A549 (cell line): ENCODE data around the gene COL7A1. TPM values are rescaled to one million over a fixed set of nuclear protein-coding genes. Genes with fewer than 3 reads are reported as not detected.

Experiments
- ATAC-seq, 2 experiments: fragments of 200-7000 bp in 1 of 2; fragments of >200 bp in 1 of 2; cut with Nextera tagmentation in 1 of 2; cut with Tn5 transposase in 1 of 2; 3 replicates each; pipeline versions ENCODE4 v1.8.0 to v1.9.1; 2018 to 2020; ENCODE audit warnings: mild to moderate bottlenecking in 1 of 2, moderate library complexity in 1 of 2
- CTCF ChIA-PET: fragments of 300-600 bp; sonication (Branson Sonifier 250); formaldehyde crosslinking; extraction: SDS; loops from one replicate; lab custom pipeline; 2021; ENCODE audit warnings: antibody characterized with exemption, inconsistent platforms; lab: Yijun Ruan, JAX
- POLR2A ChIA-PET: fragments of 350-600 bp; formaldehyde crosslinking; extraction: SDS; loops from one replicate; lab custom pipeline; 2021; ENCODE audit warnings: antibody characterized with exemption, inconsistent platforms; lab: Yijun Ruan, JAX
- DNase-seq, 2 experiments: peaks; one replicate each; pipeline versions ENCODE4 v3.0.0 to v3.0.0-alpha.2; 2011 to 2016; ENCODE audit warnings: low read depth in 1 of 2, low spot score in 1 of 2
- FAIRE-seq: peaks from 2 replicates; lab custom pipeline; 2011; peaks lifted over from hg19 to GRCh38; lab: Jason Lieb, UNC
- H3K27ac ChIP-seq, 2 experiments: fragments of >200 bp; sonication (Bioruptor Twin); formaldehyde crosslinking; 3 replicates each; pipeline ENCODE4 v1.5.1; 2016 to 2017
- H3K4me1 ChIP-seq: fragments of >200 bp; sonication (Bioruptor Twin); formaldehyde crosslinking; 3 replicates; pipeline ENCODE4 v1.6.1; 2016
- H3K4me2 ChIP-seq: fragments of >200 bp; sonication (Bioruptor Twin); formaldehyde crosslinking; 3 replicates; pipeline ENCODE4 v1.6.1; 2016
- H3K4me3 ChIP-seq: fragments of >200 bp; sonication (Bioruptor Twin); formaldehyde crosslinking; 3 replicates; pipeline ENCODE4 v1.5.1; 2016
- H3K9me3 ChIP-seq: fragments of >200 bp; sonication (Bioruptor Twin); formaldehyde crosslinking; 3 replicates; pipeline ENCODE4 v1.6.1; 2016
- CBX2 ChIP-seq: fragments of 200-600 bp; sonication (generic); IDR thresholded peaks from 2 replicates; pipeline ENCODE4 v1.6.1; 2016; ENCODE audit warnings: low read depth, mild to moderate bottlenecking, borderline replicate concordance
- CHD2 ChIP-seq: fragments of 150-350 bp; IDR thresholded peaks from 2 replicates; pipeline ENCODE4 v1.6.1; 2014; ENCODE audit warnings: low read length; ENCODE audit not compliant: partially characterized antibody
- CHD4 ChIP-seq: fragments of 200-600 bp; sonication (generic); IDR thresholded peaks from 2 replicates; pipeline ENCODE4 v1.6.1; 2016; ENCODE audit warnings: antibody characterized with exemption, mild to moderate bottlenecking, borderline replicate concordance
- CTCF ChIP-seq: fragments of >200 bp; sonication (Bioruptor Twin); formaldehyde crosslinking; IDR thresholded peaks from 3 replicates; pipeline ENCODE4 v1.5.1; 2016
- EHF ChIP-seq: fragments of 250-450 bp; sonication (Bioruptor Pico); IDR thresholded peaks from 2 replicates; pipeline ENCODE4 v1.5.0; 2020; ENCODE audit warnings: mild to moderate bottlenecking
- EHMT2 ChIP-seq: fragments of 200-600 bp; sonication (generic); IDR thresholded peaks from 2 replicates; pipeline ENCODE4 v1.6.1; 2016; ENCODE audit warnings: antibody characterized with exemption, low read depth, mild to moderate bottlenecking, moderate library complexity
- GATA3 ChIP-seq: IDR thresholded peaks from 2 replicates; pipeline ENCODE4 v1.6.1; 2012; ENCODE audit warnings: borderline replicate concordance
- HMGXB4 ChIP-seq: fragments of 250-450 bp; sonication (Bioruptor Pico); IDR thresholded peaks from 2 replicates; pipeline ENCODE4 v1.5.0; 2021; ENCODE audit warnings: mild to moderate bottlenecking, moderate library complexity, borderline replicate concordance
- KDM1A ChIP-seq: fragments of 200-600 bp; sonication (generic); IDR thresholded peaks from 2 replicates; pipeline ENCODE4 v1.6.1; 2016; ENCODE audit warnings: low read depth, mild to moderate bottlenecking
- MAFK ChIP-seq: fragments of 450-650 bp; IDR thresholded peaks from 2 replicates; pipeline ENCODE4 v1.6.1; 2014; ENCODE audit not compliant: partially characterized antibody
- MAX ChIP-seq: IDR thresholded peaks from 2 replicates; pipeline ENCODE4 v1.6.1; 2012
- NPAS2 ChIP-seq: fragments of 250-450 bp; sonication (Bioruptor Pico); IDR thresholded peaks from 2 replicates; pipeline ENCODE4 v1.8.0; 2022; ENCODE audit warnings: mild to moderate bottlenecking, moderate library complexity, borderline replicate concordance
- RAD21 ChIP-seq, 2 experiments: fragments of >200 bp in 1 of 2; sonication (Bioruptor Twin) in 1 of 2; formaldehyde crosslinking in 1 of 2; IDR thresholded peaks in 1 of 2; conservative IDR thresholded peaks in 1 of 2; 2 replicates in 1 of 2; 3 replicates in 1 of 2; pipeline ENCODE4 v1.6.1; 2012 to 2018; ENCODE audit warnings: inconsistent platforms in 1 of 2
- TP53 ChIP-seq: fragments of 250-450 bp; sonication (Bioruptor Pico); IDR thresholded peaks from 2 replicates; pipeline ENCODE4 v1.5.0; 2021; ENCODE audit warnings: mild to moderate bottlenecking, moderate library complexity
- WGBS: methylation state at CpG from one replicate; pipeline ENCODE4 v1.1.6; 2017; ENCODE audit errors: missing lambda C conversion rate; 5-methylcytosine and 5-hydroxymethylcytosine counted together
- polyA plus RNA-seq, 4 experiments: library from polyadenylated mRNA; depleted of rRNA in 3 of 4; stranded (reverse); fragments of >200 nt; fragmentation: RNase III in 1 of 4; extraction: RNeasy Plus Mini Kit Qiagen cat#74134 plus additional on column Dnase treatment in 1 of 4; gene quantifications; 2 replicates in 3 of 4; 3 replicates in 1 of 4; pipeline ENCODE4 v1.2.3, GENCODE V29; 2011 to 2017
- TF ChIP-seq, protein P1 (sequence below): IDR thresholded peaks from 2 replicates; pipeline ENCODE4 v1.6.1; 2012; ENCODE audit warnings: low read depth, borderline replicate concordance
- TF ChIP-seq, protein P2 (sequence below): fragments of 200-600 bp; sonication (generic); IDR thresholded peaks from 2 replicates; pipeline ENCODE4 v1.6.1; 2016; ENCODE audit warnings: antibody characterized with exemption, mild to moderate bottlenecking, moderate library complexity

The COL7A1 gene
- polyA plus RNA-seq, 2 of the 4 experiments (the other 2 are of a cell fraction) = 36.5 to 240 TPM

DNA sequence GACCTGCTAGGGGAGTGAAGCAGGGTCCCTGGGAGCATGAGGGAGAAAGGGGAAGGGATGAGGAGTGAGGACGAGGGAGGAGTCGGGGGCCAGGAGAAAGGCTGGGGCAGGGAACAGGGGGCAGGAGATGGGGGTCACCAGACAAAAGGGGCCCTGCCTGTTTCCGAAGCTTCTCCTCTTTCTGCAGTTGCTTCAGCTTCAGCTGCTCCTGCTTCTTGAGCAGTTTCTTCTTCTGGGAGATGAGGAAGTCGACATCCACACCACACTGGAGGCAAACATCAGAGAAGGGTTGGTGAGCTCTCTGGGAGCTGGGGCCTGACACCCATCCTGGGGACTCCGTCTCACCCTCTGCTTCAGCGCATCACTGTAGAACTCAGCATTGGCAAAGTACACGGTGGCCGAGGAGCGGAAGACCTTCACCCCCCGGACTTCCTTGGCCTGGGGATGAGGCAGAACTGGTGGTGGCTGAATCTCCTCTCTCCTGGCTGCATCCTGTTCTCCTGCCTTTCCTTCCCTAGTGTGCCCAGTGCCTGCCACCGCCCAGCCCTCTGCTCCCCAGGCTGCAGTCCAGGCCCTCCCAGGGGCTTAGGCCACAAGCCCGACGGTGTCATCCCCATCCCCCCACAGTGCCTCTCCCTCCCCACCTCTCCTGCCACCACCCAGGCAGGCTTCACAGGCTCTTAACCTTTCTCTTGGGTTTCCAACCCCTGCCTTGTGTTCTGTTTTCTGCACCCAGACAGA is 33.3 kb upstream of the COL7A1 start:
- H3K4me3 ChIP-seq = no peak overlapping the region
- FAIRE-seq (no peak), ATAC-seq (no peak), DNase-seq (no peak)
- H3K4me1 ChIP-seq = no peaks in the 10 kb centered on the region
- no peak overlapping the region for H3K27ac ChIP-seq
- H3K4me2 ChIP-seq = no peak overlapping the region
- ChIA-PET POLR2A (no interaction called here), CTCF (interaction anchor here (0.6 to 2.8 kb wide), 3 partner anchors 7 to 121 kb away, joined by 3 to 10 read pairs (median 4); partner anchors contain the start of gene SLC26A6)
- TF ChIP-seq CBX2 = no peak
- H3K9me3 ChIP-seq = no peaks in the 10 kb centered on the region
- 87% methylated on average over 9 of the region's 13 CpGs for WGBS

DNA sequence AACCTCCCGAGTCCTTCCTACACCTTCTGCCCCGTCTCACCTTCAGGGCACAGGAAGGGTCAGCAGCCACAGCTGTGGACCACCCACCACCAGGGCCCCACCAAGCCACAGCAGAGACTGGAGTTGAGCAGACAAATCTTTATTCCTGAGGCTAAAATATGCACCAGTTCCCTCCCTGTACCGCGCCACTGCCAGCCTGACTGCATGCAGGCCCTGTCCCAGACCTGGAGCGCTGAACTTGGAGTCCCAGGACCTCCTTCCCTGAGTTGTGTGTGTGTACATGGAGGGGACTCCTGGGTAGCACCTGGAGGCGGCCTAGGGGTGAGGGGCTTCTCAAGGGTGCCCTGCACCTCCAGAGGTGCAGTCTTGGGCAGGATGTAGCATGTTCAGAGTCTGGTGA is 30.5 kb upstream of the COL7A1 start:
- FAIRE-seq = no peak
- no peak overlapping the region for H3K4me2 ChIP-seq
- 95% methylated on average over 2 of the region's 6 CpGs for WGBS
- TF ChIP-seq CTCF = no peak
- no peak for TF ChIP-seq EHF
- no peak for TF ChIP-seq EHMT2
- TF ChIP-seq, protein P1, sequence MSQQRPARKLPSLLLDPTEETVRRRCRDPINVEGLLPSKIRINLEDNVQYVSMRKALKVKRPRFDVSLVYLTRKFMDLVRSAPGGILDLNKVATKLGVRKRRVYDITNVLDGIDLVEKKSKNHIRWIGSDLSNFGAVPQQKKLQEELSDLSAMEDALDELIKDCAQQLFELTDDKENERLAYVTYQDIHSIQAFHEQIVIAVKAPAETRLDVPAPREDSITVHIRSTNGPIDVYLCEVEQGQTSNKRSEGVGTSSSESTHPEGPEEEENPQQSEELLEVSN = no peak
- TF ChIP-seq MAFK = no peak
- TF ChIP-seq, protein P2, sequence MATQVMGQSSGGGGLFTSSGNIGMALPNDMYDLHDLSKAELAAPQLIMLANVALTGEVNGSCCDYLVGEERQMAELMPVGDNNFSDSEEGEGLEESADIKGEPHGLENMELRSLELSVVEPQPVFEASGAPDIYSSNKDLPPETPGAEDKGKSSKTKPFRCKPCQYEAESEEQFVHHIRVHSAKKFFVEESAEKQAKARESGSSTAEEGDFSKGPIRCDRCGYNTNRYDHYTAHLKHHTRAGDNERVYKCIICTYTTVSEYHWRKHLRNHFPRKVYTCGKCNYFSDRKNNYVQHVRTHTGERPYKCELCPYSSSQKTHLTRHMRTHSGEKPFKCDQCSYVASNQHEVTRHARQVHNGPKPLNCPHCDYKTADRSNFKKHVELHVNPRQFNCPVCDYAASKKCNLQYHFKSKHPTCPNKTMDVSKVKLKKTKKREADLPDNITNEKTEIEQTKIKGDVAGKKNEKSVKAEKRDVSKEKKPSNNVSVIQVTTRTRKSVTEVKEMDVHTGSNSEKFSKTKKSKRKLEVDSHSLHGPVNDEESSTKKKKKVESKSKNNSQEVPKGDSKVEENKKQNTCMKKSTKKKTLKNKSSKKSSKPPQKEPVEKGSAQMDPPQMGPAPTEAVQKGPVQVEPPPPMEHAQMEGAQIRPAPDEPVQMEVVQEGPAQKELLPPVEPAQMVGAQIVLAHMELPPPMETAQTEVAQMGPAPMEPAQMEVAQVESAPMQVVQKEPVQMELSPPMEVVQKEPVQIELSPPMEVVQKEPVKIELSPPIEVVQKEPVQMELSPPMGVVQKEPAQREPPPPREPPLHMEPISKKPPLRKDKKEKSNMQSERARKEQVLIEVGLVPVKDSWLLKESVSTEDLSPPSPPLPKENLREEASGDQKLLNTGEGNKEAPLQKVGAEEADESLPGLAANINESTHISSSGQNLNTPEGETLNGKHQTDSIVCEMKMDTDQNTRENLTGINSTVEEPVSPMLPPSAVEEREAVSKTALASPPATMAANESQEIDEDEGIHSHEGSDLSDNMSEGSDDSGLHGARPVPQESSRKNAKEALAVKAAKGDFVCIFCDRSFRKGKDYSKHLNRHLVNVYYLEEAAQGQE = no peak
- no peak for TF ChIP-seq KDM1A
- no peak for TF ChIP-seq HMGXB4 (CRISPR knock-in tag)
- no peak for TF ChIP-seq TP53
- no peak for TF ChIP-seq CHD2
- no peak for TF ChIP-seq CHD4
- TF ChIP-seq NPAS2 (CRISPR knock-in tag) = no peak
- TF ChIP-seq MAX = no peak
- TF ChIP-seq RAD21 (conservative IDR thresholded peaks at IDR 0.05 in 1 of 2, IDR thresholded peaks at IDR 0.05 in 1 of 2) = no peak
- no peak for TF ChIP-seq GATA3
- H3K27ac ChIP-seq = no peak overlapping the region
- H3K9me3 ChIP-seq = no peaks in the 10 kb centered on the region
- CTCF ChIA-PET = interaction anchor here (0.6 to 2.8 kb wide), 3 partner anchors 10 to 1447 kb away, joined by 3 to 10 read pairs (median 4); partner anchors contain the start of gene SLC26A6
- POLR2A ChIA-PET = interaction anchor here (1.1 kb wide), 1 partner anchor 10 kb away, joined by 3 read pairs; the partner anchor contains the start of gene SLC26A6
- no peak for DNase-seq
- ATAC-seq = no peak
- no peaks in the 10 kb centered on the region for H3K4me1 ChIP-seq
- H3K4me3 ChIP-seq = no peak overlapping the region
